ACHN (cell line): ENCODE data around the gene METTL24.
"Not testable (repeated sequence)": the region's sequence is repeated elsewhere in the genome, so short reads cannot be mapped to it uniquely, and the experiment has no call there.

ENCODE experiments used
- DNase-seq: peaks from one replicate; pipeline ENCODE4 v3.0.0-alpha.2; 2015
- in situ Hi-C: cut with HindIII; loops from 2 replicates; pipeline ENCODE4 v1.10.0; 2017; ENCODE audit warnings: low sequenced_read_pairs, low pct_ligation_motif_present, low pct_unique_long_range_greater_than_20kb

METTL24 gene

DNA sequence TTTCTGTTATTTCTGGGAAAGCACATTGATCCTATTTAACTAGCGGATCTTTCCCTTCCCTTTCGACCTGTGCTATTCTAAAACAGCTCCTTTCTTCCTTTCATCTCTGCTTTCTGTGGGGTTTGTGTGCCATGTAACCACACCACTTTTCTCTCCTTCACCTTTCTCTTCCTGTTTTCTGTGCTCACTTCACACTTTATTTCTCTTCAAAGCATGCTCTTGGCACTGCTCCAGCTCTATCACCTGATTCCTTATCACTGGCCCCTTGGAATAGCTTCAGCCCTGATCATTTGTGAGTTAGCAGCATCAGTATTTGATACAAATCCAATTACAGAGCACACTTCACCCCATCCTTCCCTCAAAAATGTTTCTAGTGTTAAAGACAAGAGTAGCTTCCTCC, 8.1 kb upstream of the METTL24 start:
- DNase-seq, result no peak
- in situ Hi-C loops, result no loop called here

DNA sequence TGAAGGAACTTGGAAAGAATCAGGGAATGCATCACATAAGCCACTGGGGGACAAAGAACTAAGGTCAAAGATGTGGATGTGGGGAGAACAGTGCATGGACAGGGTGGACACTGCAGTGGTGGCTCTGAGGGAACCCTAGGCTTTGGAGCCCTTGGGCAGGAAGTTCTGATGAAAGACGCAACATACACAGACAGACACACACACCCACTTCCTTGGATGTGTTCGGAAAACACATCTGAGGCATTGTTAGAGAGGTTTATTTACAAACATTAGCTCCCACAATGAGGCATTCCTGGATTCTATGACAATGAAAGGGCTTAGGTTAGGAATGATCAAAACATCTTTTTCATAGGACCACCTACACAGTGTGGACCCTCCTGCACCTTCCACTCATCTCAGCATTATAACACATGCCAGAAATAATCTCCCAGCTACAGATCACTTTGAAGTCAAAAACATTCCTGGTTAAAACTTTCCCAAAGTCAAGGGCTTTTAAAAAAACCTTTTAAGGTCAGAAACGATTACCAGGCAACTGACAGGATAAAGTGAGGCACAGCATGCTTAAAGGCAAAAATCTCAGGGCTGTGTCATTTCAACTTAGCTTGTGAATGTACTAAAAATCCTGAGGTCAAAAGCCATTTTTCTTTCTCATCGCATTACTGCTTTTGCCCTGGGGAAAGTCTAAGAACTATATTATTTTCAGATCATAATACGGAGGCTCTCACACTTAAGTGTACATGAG, 6.4 kb upstream of the METTL24 start:
- in situ Hi-C loops, result no loop called here
- no peak for DNase-seq

DNA sequence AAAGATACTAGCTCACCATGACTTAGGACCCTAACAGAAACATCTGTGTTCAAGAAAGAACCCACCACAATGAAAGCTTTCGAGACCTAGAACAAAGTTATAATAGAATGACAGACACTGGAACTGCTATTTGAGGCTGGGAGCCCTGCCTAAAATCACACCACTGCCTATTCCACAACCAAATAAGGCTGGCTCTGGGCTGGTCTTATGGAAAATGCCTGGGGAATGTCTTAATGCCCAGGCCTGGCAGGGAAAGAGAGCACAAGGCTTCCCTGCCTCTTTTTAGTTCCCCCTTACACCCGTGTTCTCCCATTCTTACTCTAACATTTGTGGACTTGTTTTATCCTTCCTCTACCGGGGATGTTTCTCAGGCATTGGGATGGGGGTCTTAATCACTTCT, 5.6 kb upstream of the METTL24 start:
- DNase-seq, result no peak
- in situ Hi-C loops, result no loop called here

GRCh38 chr6:110360676-110361075, 2.5 kb upstream of the METTL24 start:
- in situ Hi-C loops, result no loop called here
- peak; percentile 15 for DNase-seq

GRCh38 chr6:110359556-110359955, 1.4 kb upstream of the METTL24 start:
- in situ Hi-C loops, result no loop called here
- no peak for DNase-seq

GRCh38 chr6:110358553-110359160, 508 bp upstream of the METTL24 start:
- no peak for DNase-seq
- in situ Hi-C loops, result no loop called here

DNA sequence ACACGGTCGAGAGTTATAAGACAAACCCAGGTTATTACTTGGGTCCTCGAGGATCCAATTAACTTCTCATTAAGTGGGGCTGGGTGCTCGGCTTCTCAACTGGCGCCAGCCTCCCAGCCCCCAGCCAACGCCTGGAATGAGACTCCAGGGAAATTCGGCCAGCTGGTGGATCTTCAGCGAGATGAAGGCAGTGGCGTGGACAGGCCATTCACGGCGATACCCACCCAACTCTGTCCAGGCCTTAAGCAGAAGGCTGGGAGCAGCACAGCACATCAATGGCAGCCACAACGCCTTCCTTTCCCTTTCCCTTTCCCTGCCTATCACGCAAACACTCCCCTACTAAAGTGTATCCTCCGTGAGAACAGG, 868 bp downstream of the METTL24 start:
- DNase-seq, result no peak
- in situ Hi-C loops, result no loop called here

- in situ Hi-C loops, result no loop called here
- no peak for DNase-seq
Measured at GRCh38 chr6:110356778-110357177, 1.4 kb downstream of the METTL24 start.

GRCh38 chr6:110355727-110356126, 2.4 kb downstream of the METTL24 start:
- in situ Hi-C loops, result no loop called here
- no peak for DNase-seq

DNA sequence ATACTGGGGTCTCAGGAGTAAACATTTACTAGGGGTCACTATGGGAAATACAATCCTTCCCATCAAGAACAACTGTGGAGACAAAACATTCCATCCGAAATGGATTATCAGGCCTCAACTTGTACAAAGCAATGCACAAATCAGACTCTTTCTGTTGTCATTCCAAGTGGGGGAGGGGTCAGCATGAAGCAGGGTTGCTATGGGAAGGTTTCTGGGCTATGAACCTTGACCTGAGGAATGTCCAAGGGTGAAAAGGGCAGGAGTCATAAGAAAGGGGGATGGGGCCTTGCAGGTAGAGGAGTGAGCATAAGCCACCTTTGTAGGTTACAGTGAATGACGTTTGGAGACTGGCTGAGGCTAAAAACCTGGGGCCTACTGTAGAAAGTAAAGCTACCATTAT, 3.1 kb downstream of the METTL24 start:
- DNase-seq, result no peak
- in situ Hi-C loops, result no loop called here

DNA sequence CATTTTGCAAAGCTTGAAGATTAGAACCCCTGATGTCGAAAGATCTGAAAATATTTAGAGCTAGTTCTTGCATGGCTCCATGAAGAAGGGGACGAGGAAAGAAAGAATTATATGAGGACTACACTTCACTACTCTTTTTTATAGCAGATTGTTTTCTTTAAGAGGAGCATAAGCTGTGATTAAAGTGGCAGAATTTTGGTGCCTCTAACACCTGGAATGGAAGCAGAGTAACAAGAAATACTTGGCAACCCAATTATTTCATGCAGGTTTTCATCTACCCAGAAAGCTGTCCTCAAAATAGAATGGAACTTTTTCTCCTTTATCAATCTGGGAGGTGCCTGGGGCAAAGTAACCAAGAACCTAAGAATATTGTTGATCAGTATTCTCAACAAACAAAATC, 4.0 kb downstream of the METTL24 start:
- DNase-seq, result no peak
- in situ Hi-C loops, result no loop called here

DNA sequence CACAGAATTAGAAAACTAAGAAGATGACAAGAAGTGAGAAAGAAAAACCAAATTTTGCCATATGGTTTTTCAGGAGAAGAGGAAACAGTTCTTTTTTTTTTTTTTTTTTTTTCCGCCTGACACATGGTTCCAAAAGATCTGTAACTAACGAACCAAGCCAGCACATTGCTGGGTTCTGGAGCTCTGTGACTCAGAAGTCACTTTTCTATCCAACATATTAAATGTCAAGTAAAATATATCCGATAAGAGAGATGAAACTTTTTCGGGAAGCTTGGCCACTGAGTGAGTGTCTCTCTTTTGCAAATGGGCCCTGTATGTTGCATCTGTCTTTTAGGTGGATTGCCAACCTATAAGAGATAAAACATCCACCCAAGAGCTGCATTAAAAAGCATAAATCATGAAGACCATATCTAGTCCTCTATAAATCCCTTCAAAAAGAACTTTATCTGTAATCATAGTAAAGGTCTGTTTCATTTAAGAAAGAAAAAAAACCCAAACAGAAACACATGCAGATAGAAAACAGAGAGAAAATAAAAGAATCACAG, 4.6 kb downstream of the METTL24 start:
- DNase-seq, result no peak
- in situ Hi-C loops, result no loop called here

- in situ Hi-C loops, result no loop called here
- DNase-seq, result no peak
Measured at GRCh38 chr6:110352563-110353262, 5.4 kb downstream of the METTL24 start.

DNA sequence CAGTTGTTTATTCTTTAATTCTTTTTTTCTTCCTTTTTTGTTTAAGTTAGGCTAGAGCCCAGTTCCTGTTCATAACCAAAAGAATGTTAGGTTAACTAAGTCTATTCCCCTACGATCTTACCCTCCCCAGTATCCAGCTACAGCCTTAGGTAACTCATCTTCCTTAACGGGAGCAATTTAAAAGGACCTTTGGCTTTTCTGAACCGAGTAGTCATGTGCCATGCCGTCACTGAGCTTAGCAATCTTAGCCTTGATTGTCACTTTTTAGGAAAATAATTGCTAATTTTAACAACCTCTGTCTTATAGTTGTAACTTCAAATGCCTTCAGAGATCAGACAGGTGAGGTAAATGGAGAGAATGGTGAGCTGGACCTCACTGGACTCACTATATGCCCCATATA, 6.2 kb downstream of the METTL24 start:
- DNase-seq, result no peak
- in situ Hi-C loops, result no loop called here

GRCh38 chr6:110351546-110351945, 6.6 kb downstream of the METTL24 start:
- no peak for DNase-seq
- in situ Hi-C loops, result no loop called here

DNA sequence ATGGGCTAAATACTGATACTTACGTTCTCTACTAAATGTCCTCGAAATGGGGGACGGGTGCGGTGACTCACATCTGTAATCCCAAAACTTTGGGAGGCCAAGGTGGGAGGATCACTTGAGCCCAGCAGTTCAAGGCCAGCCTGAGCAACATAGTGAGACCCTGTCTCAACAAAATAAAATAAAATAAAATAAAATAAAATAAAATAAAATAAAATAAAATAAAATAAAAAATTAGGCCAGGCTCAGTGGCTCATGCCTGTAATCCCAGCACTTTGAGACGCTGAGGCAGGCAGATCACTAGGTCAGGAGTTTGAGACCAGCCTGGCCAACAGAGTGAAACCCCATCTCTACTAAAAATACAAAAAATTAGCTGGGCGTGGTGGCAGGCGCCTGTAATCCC, 7.6 kb downstream of the METTL24 start:
- DNase-seq, in situ Hi-C loops: not testable (repeated sequence)

- in situ Hi-C loops, result no loop called here
- no peak for DNase-seq
Measured at GRCh38 chr6:110348961-110349690, 9.0 kb downstream of the METTL24 start.

DNA sequence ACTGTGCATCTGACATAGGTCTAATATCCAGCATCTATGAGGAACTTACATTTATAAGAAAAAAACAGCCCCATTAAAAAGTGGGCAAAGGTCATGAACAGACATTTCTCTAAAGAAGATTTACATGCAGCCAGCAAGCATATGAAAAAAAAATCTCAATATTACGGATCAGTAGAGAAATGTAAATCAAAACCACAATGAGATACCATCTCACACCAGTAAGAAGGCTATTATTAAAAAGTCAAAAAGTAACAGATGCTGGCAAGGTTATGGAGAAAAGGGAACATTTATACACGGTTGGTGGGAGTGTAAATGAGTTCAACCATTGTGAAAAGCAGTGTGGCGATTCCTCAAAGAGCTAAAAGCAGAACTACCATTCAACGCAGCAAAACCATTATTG, 13.1 kb downstream of the METTL24 start:
- no peak for DNase-seq
- in situ Hi-C loops, result no loop called here

- in situ Hi-C loops, result no loop called here
- no peak for DNase-seq
Measured at GRCh38 chr6:110342759-110343158, 15.4 kb downstream of the METTL24 start.
